IPS DF 6.9 (cell line): ENCODE data around the gene WDR81.

Experiments used
- DNase-seq: peaks from one replicate; pipeline ENCODE4 v3.0.0-alpha.2; 2013; ENCODE audit warnings: low read depth, low spot score
- H3K27ac ChIP-seq: one replicate; pipeline ENCODE4 v1.5.1; 2013; ENCODE audit warnings: low read length, control low read depth
- H3K27me3 ChIP-seq: 2 replicates; pipeline ENCODE4 v1.6.1; 2013; ENCODE audit warnings: mild to moderate bottlenecking, low read length; ENCODE audit not compliant: control insufficient read depth, insufficient read depth
- H3K36me3 ChIP-seq: 2 replicates; pipeline ENCODE4 v1.6.1; 2013; ENCODE audit warnings: low read length; ENCODE audit not compliant: control insufficient read depth, insufficient read depth
- H3K4me1 ChIP-seq: 2 replicates; pipeline ENCODE4 v1.6.1; 2013; ENCODE audit warnings: low read length; ENCODE audit not compliant: control insufficient read depth, insufficient read depth
- H3K4me3 ChIP-seq: 2 replicates; pipeline ENCODE4 v1.5.1; 2013; ENCODE audit warnings: mild to moderate bottlenecking, low read length
- H3K9me3 ChIP-seq: 2 replicates; pipeline ENCODE4 v1.6.1; 2013; ENCODE audit warnings: low read length, inconsistent platforms; ENCODE audit not compliant: control insufficient read depth, insufficient read depth
- WGBS: extraction: QIAGEN DNeasy Blood & Tissue Kit; methylation state at CpG from one replicate; pipeline ENCODE4 v1.1.7; 2013; ENCODE audit warnings: mixed read lengths, missing lambda C conversion rate; ENCODE audit not compliant: insufficient read length, insufficient coverage; 5-methylcytosine and 5-hydroxymethylcytosine counted together

WDR81 gene

DNA sequence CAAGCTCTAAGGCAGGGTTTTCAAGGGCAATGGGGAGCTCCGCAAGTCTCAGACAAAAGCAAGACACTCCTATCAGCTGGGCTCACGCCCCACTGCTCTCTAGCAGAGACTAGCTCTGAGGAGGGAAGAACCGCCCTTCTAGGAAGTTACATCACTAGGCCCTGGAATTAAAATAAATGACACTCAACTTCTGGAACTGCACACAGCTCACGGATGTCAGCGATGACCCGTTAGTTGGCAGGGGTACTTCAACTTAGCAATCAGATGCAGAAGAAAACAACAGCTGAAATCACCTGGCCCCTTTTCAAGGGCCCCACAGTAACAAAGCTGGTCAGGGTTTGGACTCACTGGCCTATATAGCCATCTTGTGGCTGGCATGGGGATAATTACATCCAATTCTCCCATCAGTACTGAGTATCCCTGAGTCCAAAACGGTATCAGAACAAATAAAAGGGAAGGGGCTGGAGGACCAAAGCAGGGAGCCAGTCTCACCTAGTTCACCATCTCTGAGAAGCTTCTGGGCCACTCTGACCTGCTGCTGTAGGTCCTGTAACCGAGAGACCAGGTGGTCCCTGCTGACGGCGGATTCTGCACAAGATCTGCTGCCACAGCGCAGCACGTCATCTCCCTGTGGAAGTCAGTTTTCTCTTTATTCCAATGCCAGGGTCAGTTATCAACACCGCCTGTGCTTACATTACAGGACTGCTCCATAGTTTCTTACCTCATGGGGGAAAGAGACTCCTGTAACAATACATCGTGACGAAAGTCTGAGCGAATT lies 59.5 kb downstream of the WDR81 start:
- Histone ChIP-seq H3K9me3 (no peaks in the 10 kb centered on the region), H3K27me3 (no peaks in the 10 kb centered on the region), H3K4me3 (no peak overlapping the region), H3K36me3 (peaks cover 24% of the 10 kb centered on the region; the same call in 1 of the 2 replicates), H3K27ac (no peak overlapping the region), H3K4me1 (no peaks in the 10 kb centered on the region)
- DNase-seq = no peak
- whole genome bisulfite sequencing = no CpG with 5 or more reads among the region's 16 CpGs

DNA sequence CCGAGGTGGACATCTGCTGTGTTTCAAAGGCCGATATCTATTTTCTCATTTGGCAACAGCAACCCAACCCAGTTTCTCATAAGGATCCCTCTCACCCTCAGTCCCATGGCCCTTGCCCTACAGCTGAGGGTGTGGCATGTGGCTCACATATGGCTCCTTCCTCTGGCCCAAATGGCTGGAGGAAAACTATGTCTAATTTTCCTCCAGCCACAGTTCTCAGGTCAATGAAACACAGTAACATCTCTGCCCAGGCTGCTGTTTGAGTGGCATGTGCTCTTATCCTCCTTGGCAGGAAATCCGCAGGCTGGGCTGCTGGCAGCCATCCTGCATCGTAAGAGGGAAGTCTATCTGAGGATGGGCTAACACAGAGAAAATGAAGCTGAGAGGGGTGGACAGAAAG lies 61.4 kb downstream of the WDR81 start:
- no peak overlapping the region for H3K27ac ChIP-seq
- no peaks in the 10 kb centered on the region for H3K27me3 ChIP-seq
- no CpG with 5 or more reads among the region's 4 CpGs for WGBS
- no peak overlapping the region for H3K4me3 ChIP-seq
- H3K4me1 ChIP-seq = no peaks in the 10 kb centered on the region
- H3K36me3 ChIP-seq = peaks cover 24% of the 10 kb centered on the region; the same call in 1 of the 2 replicates
- no peak for DNase-seq
- no peaks in the 10 kb centered on the region for H3K9me3 ChIP-seq

DNA sequence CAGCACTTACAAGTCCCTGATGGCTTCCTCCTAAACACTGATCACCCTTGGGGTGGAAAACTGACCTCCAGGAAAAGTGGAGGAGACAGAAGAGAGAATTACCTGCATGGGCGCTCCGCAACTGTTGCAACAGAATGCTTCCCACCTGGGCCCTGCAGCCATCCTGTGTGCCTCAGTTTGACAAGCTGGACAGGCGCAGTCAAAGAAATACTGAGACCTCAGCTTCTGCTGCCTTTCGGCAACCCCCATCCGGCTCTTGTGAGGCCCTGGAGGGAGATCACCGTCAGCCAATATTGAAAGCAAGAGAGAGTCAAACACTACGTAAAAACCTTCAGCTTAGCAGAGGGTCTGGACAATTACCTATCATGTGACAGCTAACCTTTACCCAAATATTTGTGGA lies 62.2 kb downstream of the WDR81 start:
- WGBS = no CpG with 5 or more reads among the region's 7 CpGs
- no peak for DNase-seq
- Histone ChIP-seq H3K36me3 (peaks cover 19% of the 10 kb centered on the region; the same call in 1 of the 2 replicates), H3K27ac (no peak overlapping the region), H3K4me1 (no peaks in the 10 kb centered on the region), H3K27me3 (no peaks in the 10 kb centered on the region), H3K4me3 (no peak overlapping the region), H3K9me3 (no peaks in the 10 kb centered on the region)

DNA sequence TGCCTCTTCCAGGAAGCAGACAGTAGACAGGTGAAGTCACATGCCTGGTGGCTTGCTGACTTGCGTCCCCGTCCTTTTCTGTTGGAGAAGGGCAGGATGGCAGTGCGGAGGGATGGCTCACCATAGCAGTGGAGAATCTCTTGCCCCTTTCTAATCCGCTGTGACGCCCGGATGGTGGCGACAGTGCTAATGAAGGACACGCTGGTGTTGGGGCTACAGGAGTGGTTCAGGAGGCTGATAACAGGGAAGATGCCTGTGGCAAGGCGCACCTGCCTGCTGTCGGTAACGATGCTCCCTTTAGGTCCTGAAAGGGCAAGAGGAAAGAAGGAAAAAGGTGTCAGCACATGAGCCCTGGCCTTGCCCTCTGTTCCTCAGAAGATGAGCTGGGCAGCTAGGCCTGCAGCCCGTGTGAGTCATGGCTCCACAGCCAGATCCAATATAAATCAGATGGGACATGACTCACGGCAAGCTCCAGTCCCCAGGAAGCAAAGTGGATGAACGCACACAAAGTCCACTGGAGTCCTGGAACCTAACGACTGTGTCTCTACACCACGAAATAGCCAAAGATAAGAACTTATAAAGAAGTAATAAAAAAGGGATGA lies 62.9 kb downstream of the WDR81 start:
- DNase-seq = no peak
- no peak overlapping the region for H3K27ac ChIP-seq

More for the DNA sequence above, 62.9 kb downstream of the WDR81 start:
- H3K4me3 ChIP-seq = no peak overlapping the region
- no CpG with 5 or more reads among the region's 16 CpGs for WGBS
- H3K36me3 ChIP-seq = peaks cover 17% of the 10 kb centered on the region; the same call in 1 of the 2 replicates
- no peaks in the 10 kb centered on the region for H3K27me3 ChIP-seq
- H3K4me1 ChIP-seq = no peaks in the 10 kb centered on the region
- no peaks in the 10 kb centered on the region for H3K9me3 ChIP-seq
